PC-3 (cell line): ENCODE measurements around the gene BCL2L12. TPM values are rescaled to one million over a fixed set of nuclear protein-coding genes. Genes with fewer than 3 reads are reported as not detected.

Experiments used
- ATAC-seq: fragments of 200-7000 bp; cut with Tn5 transposase; 2 replicates; pipeline ENCODE4 v1.9.1; 2020; ENCODE audit warnings: mild to moderate bottlenecking, moderate library complexity
- Bru-seq: library from RNA; stranded (reverse); fragments of 400-500 nt; gene quantifications from one replicate; lab custom pipeline; 2021; lab: Mats Ljungman, UMichigan
- BruChase-seq, 2 experiments: library from RNA; stranded (reverse); fragments of 400-500 nt; gene quantifications; one replicate each; lab custom pipeline; 2021; lab: Mats Ljungman, UMichigan
- BruUV-seq: library from RNA; stranded (reverse); fragments of 400-500 nt; replicated peaks from 2 replicates; lab custom pipeline; 2021; lab: Mats Ljungman, UMichigan
- CTCF ChIA-PET: fragments of 300-600 bp; sonication (Branson Sonifier 250); formaldehyde crosslinking; loops from one replicate; lab custom pipeline; 2022; ENCODE audit warnings: antibody characterized with exemption; lab: Charles Lee
- POLR2A ChIA-PET: fragments of 300-600 bp; sonication (Branson Sonifier 250); formaldehyde crosslinking; loops from one replicate; lab custom pipeline; 2022; ENCODE audit warnings: antibody characterized with exemption; ENCODE audit not compliant: unreplicated experiment; lab: Charles Lee
- DNase-seq: peaks from one replicate; pipeline ENCODE4 v3.0.0-alpha.2; 2015
- H2AFZ ChIP-seq: fragments of 300-600 bp; sonication (generic); 2 replicates; pipeline ENCODE4 v1.6.0; 2016; ENCODE audit warnings: antibody characterized with exemption, low read length
- H3F3A ChIP-seq: fragments of 300-600 bp; sonication (generic); one replicate; pipeline ENCODE4 v1.6.0; 2017; ENCODE audit warnings: antibody characterized with exemption, low read length, control low read depth, mild to moderate bottlenecking; ENCODE audit not compliant: unreplicated experiment
- H3K27ac ChIP-seq: fragments of 300-600 bp; sonication (generic); 2 replicates; pipeline ENCODE4 v1.5.1; 2016; ENCODE audit warnings: mild to moderate bottlenecking, low read length
- H3K27me3 ChIP-seq: fragments of 300-600 bp; sonication (generic); 2 replicates; pipeline ENCODE4 v1.6.1; 2016; ENCODE audit warnings: low read length, mixed read lengths
- H3K36me3 ChIP-seq: fragments of 300-600 bp; sonication (generic); 2 replicates; pipeline ENCODE4 v1.6.1; 2016; ENCODE audit warnings: low read depth, mixed run types, low read length, mixed read lengths
- H3K4me1 ChIP-seq: fragments of 300-600 bp; sonication (generic); 2 replicates; pipeline ENCODE4 v1.5.1; 2016; ENCODE audit warnings: low read length; ENCODE audit not compliant: insufficient read depth
- H3K4me2 ChIP-seq: fragments of 300-600 bp; sonication (generic); 2 replicates; pipeline ENCODE4 v1.6.0; 2016; ENCODE audit warnings: low read length
- H3K4me3 ChIP-seq: fragments of 300-600 bp; sonication (generic); 2 replicates; pipeline ENCODE4 v1.5.1; 2016; ENCODE audit warnings: mild to moderate bottlenecking, low read length, mixed read lengths
- H3K79me2 ChIP-seq: fragments of 300-600 bp; sonication (generic); 2 replicates; pipeline ENCODE4 v1.6.1; 2017; ENCODE audit warnings: low read length, mixed read lengths
- H3K9ac ChIP-seq: fragments of 300-600 bp; sonication (generic); 2 replicates; pipeline ENCODE4 v1.6.0; 2016; ENCODE audit warnings: mild to moderate bottlenecking, low read length
- H3K9me2 ChIP-seq: fragments of 300-600 bp; sonication (generic); replicated peaks from 2 replicates; pipeline ENCODE4 v1.6.1; 2016; ENCODE audit warnings: mixed run types, low read length, mixed read lengths
- H3K9me3 ChIP-seq: fragments of 300-600 bp; sonication (generic); 2 replicates; pipeline ENCODE4 v1.6.1; 2016; ENCODE audit warnings: low read length, mixed read lengths
- H4K20me1 ChIP-seq: fragments of 300-600 bp; sonication (generic); 2 replicates; pipeline ENCODE4 v1.6.1; 2016; ENCODE audit warnings: low read length, mixed read lengths
- CTCF ChIP-seq: fragments of 300-600 bp; sonication (generic); conservative IDR thresholded peaks from 2 replicates; pipeline ENCODE4 v1.5.1; 2017; ENCODE audit warnings: antibody characterized with exemption, low read depth, mild to moderate bottlenecking, low read length
- EZH2 ChIP-seq: fragments of 300-600 bp; sonication (generic); IDR thresholded peaks from one replicate; pipeline ENCODE4 v1.6.1; 2017; ENCODE audit warnings: antibody characterized with exemption, mild to moderate bottlenecking, low read length; ENCODE audit not compliant: unreplicated experiment
- EZH2phosphoT487 ChIP-seq: fragments of 300-600 bp; sonication (generic); IDR thresholded peaks from 2 replicates; pipeline ENCODE4 v1.6.1; 2018; ENCODE audit warnings: mild to moderate bottlenecking, antibody characterized with exemption, low read length, borderline replicate concordance
- intact Hi-C: fragments of 100-400 bp; cut with micrococcal nuclease; formaldehyde crosslinking; loops from 2 replicates; pipeline ENCODE4 v1.9.0; 2023
- long read RNA-seq: library from polyadenylated mRNA; unstranded; transcript quantifications from one replicate; pipeline ENCODE4 v2.0.0, GENCODE V29; 2021; ENCODE audit not compliant: unreplicated experiment
- total RNA-seq: library from RNA; depleted of rRNA; stranded (reverse); fragments of >200 nt; gene quantifications from 2 replicates; pipeline ENCODE4 v1.2.3, GENCODE V29; 2014; rRNA removed

BCL2L12 gene
- total RNA-seq (82.5 and 104 TPM in 2 replicates), Bru-seq, nascent RNA (percentile 65 among the genes with signal in this experiment), BruChase-seq, experiment 1, labeled RNA remaining after a 6-hour chase (percentile 88 among the genes with signal in this experiment), BruChase-seq, experiment 2, labeled RNA remaining after a 2-hour chase (percentile 80 among the genes with signal in this experiment)
- long read RNA-seq, transcript BCL2L12-212 (7 exons, 1,854 nt), result major isoform, 21 of 38 reads
- long read RNA-seq, partial matches to known transcripts, result 7 of 38 reads
- long read RNA-seq, other reads (novel, unspliced or antisense), result 4 of 38 reads

- Histone ChIP-seq H3K9me3 (no peaks in the 10 kb centered on the region), H3K27me3 (no peaks in the 10 kb centered on the region), H3K4me1 (peaks cover 18% of the 10 kb centered on the region), H3K27ac (peak within 1 kb of the TSS; percentile 60), H3F3A (no peaks in the 10 kb centered on the region), H3K9me2 (no peaks in the 10 kb centered on the region), H3K36me3 (peaks cover 16% of the 10 kb centered on the region), H3K9ac (peak within 1 kb of the TSS; percentile 84), H3K79me2 (peaks cover 36% of the 10 kb centered on the region), H2AFZ (peak within 1 kb of the TSS; percentile 88), H3K4me3 (peak within 1 kb of the TSS; percentile 89), H4K20me1 (peaks cover 3% of the 10 kb centered on the region; the same call in 1 of the 2 replicates), H3K4me2 (peak within 1 kb of the TSS; percentile 98)
- intact Hi-C loops, result loop anchor here (1.0 to 2.0 kb wide), 3 partner anchors 11 to 75 kb away; partner anchors contain the start of genes PRR12 and RRAS
- DNase-seq (peak; percentile 100), ATAC-seq (peak; percentile 80)
- TF ChIP-seq EZH2 (no peak), CTCF (no peak), EZH2phosphoT487 (no peak)
- ChIA-PET POLR2A (interaction anchor here (0.6 to 0.9 kb wide), 2 partner anchors 25 to 138 kb away, joined by 6 to 7 read pairs; partner anchors contain the start of genes RCN3 and RRAS), CTCF (interaction anchor here (0.5 kb wide), 1 partner anchor 96 kb away, joined by 4 read pairs; no protein-coding TSS in a partner anchor)
- TSS peak; percentile 59 for BruUV-seq
These were observed at the start of gene BCL2L12, which contains the start of gene IRF3 for GRCh38 chr19:49665351-49666119. Gene BCL2L12 (plus strand): TSS chr19:49665933. CDS start chr19:49666693, 760 bp downstream. Gene IRF3 (minus strand): TSS chr19:49665857. CDS start chr19:49664838, 1,019 bp downstream.

- BruUV-seq, result no TSS peak
- Histone ChIP-seq H2AFZ (no peak overlapping the region), H3F3A (peaks cover 8% of the 10 kb centered on the region), H3K9me2 (no peaks in the 10 kb centered on the region), H3K9me3 (no peaks in the 10 kb centered on the region), H4K20me1 (0 out of 2 replicates have a peak, but pooled peaks cover 3% of the 10 kb centered on the region), H3K4me3 (no peak overlapping the region), H3K79me2 (peaks cover 22% of the 10 kb centered on the region), H3K36me3 (peaks cover 34% of the 10 kb centered on the region), H3K9ac (no peak overlapping the region), H3K4me1 (peaks cover 29% of the 10 kb centered on the region), H3K27me3 (no peaks in the 10 kb centered on the region), H3K27ac (no peak overlapping the region), H3K4me2 (no peak overlapping the region)
- intact Hi-C loops, result no loop called here
- ATAC-seq (no peak), DNase-seq (no peak)
- TF ChIP-seq CTCF (no peak), EZH2phosphoT487 (no peak), EZH2 (no peak)
- CTCF ChIA-PET, result no interaction called here
- POLR2A ChIA-PET, result no interaction called here
These were observed 49.2 kb upstream of the BCL2L12 start for GRCh38 chr19:49616532-49616931.
